Cardiac muscle cell (in vitro differentiated cells and primary cell): ENCODE data around the gene ZNF771. TPM values are rescaled to one million over a fixed set of nuclear protein-coding genes. Genes with fewer than 3 reads are reported as not detected.

ENCODE experiments used
- DNase-seq, 2 donors: peaks; one replicate each; pipeline versions ENCODE4 v3.0.0 to v3.0.0-alpha.2; 2010 to 2017; ENCODE audit warnings: low read depth in 1 of 2, low spot score in 1 of 2
- H3K27ac ChIP-seq: fragments of 200-600 bp; sonication (generic); 2 replicates; pipeline ENCODE4 v1.5.1; 2016
- H3K27me3 ChIP-seq: fragments of 200-600 bp; sonication (generic); 2 replicates; pipeline ENCODE4 v1.6.0; 2016; ENCODE audit warnings: control low read depth
- H3K36me3 ChIP-seq: fragments of 200-600 bp; sonication (generic); 2 replicates; pipeline ENCODE4 v1.5.1; 2016; ENCODE audit warnings: control low read depth
- H3K4me1 ChIP-seq: fragments of 200-600 bp; sonication (generic); 2 replicates; pipeline ENCODE4 v1.8.1; 2017; ENCODE audit warnings: low read depth, mild to moderate bottlenecking, mixed run types
- H3K4me3 ChIP-seq: fragments of 200-600 bp; sonication (generic); 2 replicates; pipeline ENCODE4 v1.5.1; 2016; ENCODE audit warnings: mild to moderate bottlenecking
- H3K9me3 ChIP-seq: fragments of 200-600 bp; sonication (generic); 2 replicates; pipeline ENCODE4 v1.5.1; 2017; ENCODE audit warnings: low read depth, mild to moderate bottlenecking, control low read depth
- CTCF ChIP-seq: IDR thresholded peaks from 2 replicates; pipeline ENCODE4 v1.5.1; 2012; ENCODE audit warnings: low read depth, mild to moderate bottlenecking, low read length
- polyA plus RNA-seq: library from polyadenylated mRNA; unstranded; fragments of >200 nt; fragmentation: Nextera tagmentation; extraction: Ambion mirVana; gene quantifications from 2 replicates; pipeline ENCODE4 v1.2.1, GENCODE V29; 2016
- total RNA-seq: library from RNA; depleted of rRNA; stranded (reverse); fragments of >200 nt; gene quantifications from 2 replicates; pipeline ENCODE4 v1.2.3, GENCODE V29; 2016

The ZNF771 gene
- total and polyA plus RNA-seq, 2 experiments from 2014 or later: 31.5 to 36.1 TPM

GRCh38 chr16:30409125-30410060 lies 2.0 kb downstream of the ZNF771 start:
- Histone ChIP-seq H3K4me1 (no peaks in the 10 kb centered on the region), H3K27me3 (no peaks in the 10 kb centered on the region), H3K27ac (peak overlapping the region; percentile 13), H3K9me3 (no peaks in the 10 kb centered on the region), H3K4me3 (no peak overlapping the region), H3K36me3 (peaks cover 3% of the 10 kb centered on the region)
- DNase-seq: peak; percentile 91 to 93
- TF ChIP-seq CTCF: peak; percentile 98

- Histone ChIP-seq H3K27ac (no peak overlapping the region), H3K27me3 (no peaks in the 10 kb centered on the region), H3K4me3 (no peak overlapping the region), H3K4me1 (no peaks in the 10 kb centered on the region), H3K9me3 (no peaks in the 10 kb centered on the region), H3K36me3 (peaks cover 3% of the 10 kb centered on the region)
- DNase-seq: no peak
- TF ChIP-seq CTCF: no peak
These were observed 5.9 kb downstream of the ZNF771 start for GRCh38 chr16:30413112-30413806.

- Histone ChIP-seq H3K4me3 (no peak overlapping the region), H3K4me1 (no peaks in the 10 kb centered on the region), H3K9me3 (no peaks in the 10 kb centered on the region), H3K36me3 (peaks cover 3% of the 10 kb centered on the region), H3K27ac (no peak overlapping the region), H3K27me3 (no peaks in the 10 kb centered on the region)
- no peak for DNase-seq
- TF ChIP-seq CTCF: no peak
These were observed 6.8 kb downstream of the ZNF771 start for GRCh38 chr16:30414159-30414558.

- no peak for TF ChIP-seq CTCF
- peaks cover 3% of the 10 kb centered on the region for H3K36me3 ChIP-seq
These were observed 8.7 kb downstream of the ZNF771 start for GRCh38 chr16:30416047-30416603.

GRCh38 chr16:30416624-30417528 lies 9.5 kb downstream of the ZNF771 start:
- peak overlapping the region; percentile 38 for H3K4me3 ChIP-seq
- H3K27ac ChIP-seq: no peak overlapping the region
- H3K9me3 ChIP-seq: no peaks in the 10 kb centered on the region
- H3K27me3 ChIP-seq: no peaks in the 10 kb centered on the region
- DNase-seq: peak in 1 of 2 donors; percentile 18
- no peak for TF ChIP-seq CTCF
- no peaks in the 10 kb centered on the region for H3K4me1 ChIP-seq
- peaks cover 3% of the 10 kb centered on the region for H3K36me3 ChIP-seq

More at GRCh38 chr16:30416047-30416603, 8.7 kb downstream of the ZNF771 start:
- Histone ChIP-seq H3K4me1 (no peaks in the 10 kb centered on the region), H3K4me3 (no peak overlapping the region), H3K27me3 (no peaks in the 10 kb centered on the region), H3K9me3 (no peaks in the 10 kb centered on the region), H3K27ac (no peak overlapping the region)
- no peak for DNase-seq
